OCI-LY7 (cell line): ENCODE results near the gene BEX2.

Source experiments
- CTCF ChIP-seq: fragments of 200-600 bp; sonication (generic); conservative IDR thresholded peaks from 2 replicates; pipeline ENCODE4 v1.5.1; 2014; ENCODE audit warnings: mild to moderate bottlenecking, antibody characterized with exemption, low read length, moderate library complexity, mixed read lengths
- EZH2phosphoT487 ChIP-seq: fragments of 200-600 bp; sonication (generic); IDR thresholded peaks from 2 replicates; pipeline ENCODE4 v1.6.1; 2018; ENCODE audit warnings: low read depth, borderline replicate concordance, mild to moderate bottlenecking, mixed run types, antibody characterized with exemption, low read length, moderate library complexity, mixed read lengths

GRCh38 chrX:103310555-103311398 is at the start of gene BEX2:
- no peak for TF ChIP-seq CTCF
- TF ChIP-seq EZH2phosphoT487, result no peak
